Activated effector memory CD4-positive, alpha-beta T cell treated with Interleukin-2 at 50 U/mL for 16 hours (primary cell): Measurements from ENCODE around the gene MYL11.
"Not testable (repeated sequence)": the region's sequence is repeated elsewhere in the genome, so short reads cannot be mapped to it uniquely, and the experiment has no call there.

Source experiments
- DNase-seq: peaks from one replicate; pipeline ENCODE4 v3.0.0-alpha.2; 2020

Gene MYL11

GRCh38 chr16:30374538-30374937 is at the start of gene MYL11:
MYL11 (plus strand) TSS chr16:30374802; CDS start chr16:30374858, 56 bp downstream.
- DNase-seq = no peak

GRCh38 chr16:30334473-30334989 is 40.1 kb upstream of the MYL11 start:
- peak; percentile 84 for DNase-seq

DNA sequence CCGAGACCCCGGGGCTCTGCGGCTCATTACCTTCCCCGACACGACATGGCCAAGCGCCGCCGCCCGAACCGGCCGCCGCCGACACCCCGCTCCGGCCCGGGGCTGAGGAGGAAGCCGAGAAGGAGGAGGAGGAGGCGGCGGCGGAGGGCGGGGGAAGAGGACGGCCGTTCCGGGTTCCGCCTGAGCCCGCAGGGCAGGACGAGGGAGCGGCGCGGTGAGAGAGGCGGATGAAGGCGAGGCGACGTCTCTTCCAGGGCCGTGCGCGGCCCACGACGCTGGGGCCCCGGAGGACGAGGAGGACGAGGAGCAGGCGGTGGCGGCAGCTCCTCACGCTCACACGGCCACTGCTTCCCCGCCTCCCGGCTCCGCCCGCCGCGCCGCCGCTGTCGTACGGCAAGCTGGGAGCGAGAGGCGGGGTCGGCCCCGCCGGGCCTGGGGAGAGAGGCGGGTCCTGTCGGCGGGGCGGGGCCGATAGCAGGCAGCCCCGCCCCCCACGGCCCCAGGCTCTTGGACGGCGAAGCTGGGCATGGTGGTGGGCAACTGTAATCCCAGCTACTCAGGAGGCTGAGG is 39.5 kb upstream of the MYL11 start:
- peak; percentile 79 for DNase-seq

GRCh38 chr16:30335598-30336474 is 38.8 kb upstream of the MYL11 start:
- no peak for DNase-seq

DNA sequence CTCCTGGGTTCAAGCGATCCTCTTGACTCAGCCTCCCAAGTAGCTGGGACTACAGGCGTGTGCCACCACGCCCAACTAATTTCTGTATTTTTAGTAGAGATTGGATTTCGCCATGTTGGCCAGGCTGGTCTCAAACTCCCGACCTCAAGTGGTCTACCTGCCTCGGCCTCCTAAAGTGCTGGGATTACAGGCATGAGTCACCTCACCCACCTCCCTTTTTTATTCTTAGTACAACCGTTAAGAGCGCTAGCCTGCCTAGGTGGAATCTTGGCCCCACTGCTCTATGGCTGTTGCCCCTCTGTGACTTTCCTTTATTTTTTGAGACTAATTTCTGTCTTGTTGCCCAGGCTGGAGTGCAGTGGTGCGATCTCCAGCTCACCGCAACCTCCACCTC is 36.6 kb upstream of the MYL11 start:
- DNase-seq = not testable (repeated sequence)

- not testable (repeated sequence) for DNase-seq
Measured at GRCh38 chr16:30338715-30339114, 35.9 kb upstream of the MYL11 start.

GRCh38 chr16:30340621-30341020 is 34.0 kb upstream of the MYL11 start:
- no peak for DNase-seq

- DNase-seq = not testable (repeated sequence)
Measured at GRCh38 chr16:30341971-30342370, 32.6 kb upstream of the MYL11 start.

DNA sequence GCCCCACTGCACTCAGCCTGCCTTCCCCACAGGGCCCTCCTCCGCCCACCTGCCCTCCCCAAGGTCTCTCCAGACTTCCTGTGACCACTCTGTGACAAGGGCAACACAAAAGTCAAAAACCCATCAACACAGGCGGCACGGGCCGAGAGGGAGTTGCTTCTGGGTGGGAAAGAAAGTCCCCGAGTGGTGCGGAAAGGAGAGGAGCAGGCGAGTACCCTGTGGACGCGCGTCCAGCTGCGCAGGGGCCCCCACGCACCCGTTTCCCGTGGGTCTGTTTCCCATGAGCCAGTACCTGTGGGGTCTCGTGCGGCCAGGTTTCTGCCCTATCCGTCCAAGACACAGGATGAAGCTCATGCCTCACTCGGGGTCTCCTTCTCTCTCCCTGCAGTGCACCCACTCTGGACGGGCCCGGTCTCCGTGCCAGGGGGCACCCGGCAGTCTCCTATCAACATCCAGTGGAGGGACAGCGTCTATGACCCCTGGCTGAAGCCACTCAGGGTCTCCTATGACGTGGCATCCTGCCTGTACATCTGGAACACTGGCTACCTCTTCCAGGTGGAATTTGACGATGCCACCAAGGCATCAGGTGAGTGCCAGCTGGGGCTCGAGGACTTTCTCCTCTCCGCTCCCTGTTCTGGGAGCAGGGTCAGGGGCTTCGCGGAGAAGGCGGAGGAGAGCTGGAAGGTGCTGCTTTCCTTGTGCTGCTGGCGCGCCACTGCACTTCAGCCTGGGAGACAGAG is 31.7 kb upstream of the MYL11 start:
- no peak for DNase-seq

DNA sequence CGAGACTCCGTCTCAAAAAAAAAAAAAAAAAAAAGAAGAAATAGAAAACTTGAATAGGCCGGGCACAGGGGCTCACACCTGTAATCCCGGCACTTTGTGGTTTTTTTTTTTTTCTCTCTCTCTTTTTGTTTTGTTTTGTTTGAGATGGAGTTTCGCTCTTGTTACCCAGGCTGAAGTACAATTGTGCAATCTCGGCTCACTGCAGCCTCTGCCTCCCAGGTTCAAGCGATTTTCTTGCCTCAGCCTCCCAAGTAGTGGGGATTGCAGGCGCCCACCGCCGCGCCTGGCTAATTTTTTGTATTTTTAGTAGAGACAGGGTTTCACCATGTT is 31.1 kb upstream of the MYL11 start:
- not testable (repeated sequence) for DNase-seq

DNA sequence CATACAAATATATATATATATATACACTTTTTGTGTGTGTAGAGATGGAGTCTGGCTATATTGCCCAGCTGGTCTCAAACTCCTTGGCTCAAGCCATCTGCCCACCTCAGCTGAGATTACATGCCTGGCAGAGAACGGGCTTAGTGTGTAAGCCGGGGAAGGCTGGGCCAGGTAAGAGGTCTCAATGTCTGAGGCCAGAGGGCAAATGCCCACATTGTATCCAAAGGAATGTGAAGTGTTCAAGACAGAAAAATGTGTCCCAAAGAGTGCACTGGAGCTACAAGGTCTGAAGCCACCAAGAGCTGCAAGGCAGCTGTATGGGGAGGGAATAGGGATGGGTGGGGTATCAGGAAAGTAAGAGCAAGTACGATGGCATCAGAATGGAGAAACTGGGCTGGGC is 28.3 kb upstream of the MYL11 start:
- no peak for DNase-seq

GRCh38 chr16:30348113-30348512 is 26.5 kb upstream of the MYL11 start:
- DNase-seq = no peak

DNA sequence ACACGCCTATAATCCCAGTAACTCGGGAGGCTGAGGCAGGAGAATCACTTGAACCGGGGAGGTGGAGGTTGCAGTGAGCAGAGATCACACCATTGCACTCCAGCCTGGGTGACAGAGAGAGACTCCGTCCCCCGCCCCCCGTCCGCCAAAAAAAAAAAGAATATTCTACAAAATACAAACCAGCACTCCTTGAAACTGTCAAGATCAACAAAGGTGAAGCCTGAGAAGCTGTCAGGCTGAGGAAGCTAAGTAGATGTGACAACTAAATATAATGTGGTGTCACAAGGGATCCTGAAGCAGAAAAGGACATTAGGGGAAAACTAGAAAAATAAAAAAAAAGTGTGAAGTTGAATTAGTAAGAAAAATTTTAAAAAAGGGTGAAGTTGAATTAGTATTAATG is 25.7 kb upstream of the MYL11 start:
- DNase-seq = no peak

- no peak for DNase-seq
Measured at GRCh38 chr16:30349675-30350074, 24.9 kb upstream of the MYL11 start.

DNA sequence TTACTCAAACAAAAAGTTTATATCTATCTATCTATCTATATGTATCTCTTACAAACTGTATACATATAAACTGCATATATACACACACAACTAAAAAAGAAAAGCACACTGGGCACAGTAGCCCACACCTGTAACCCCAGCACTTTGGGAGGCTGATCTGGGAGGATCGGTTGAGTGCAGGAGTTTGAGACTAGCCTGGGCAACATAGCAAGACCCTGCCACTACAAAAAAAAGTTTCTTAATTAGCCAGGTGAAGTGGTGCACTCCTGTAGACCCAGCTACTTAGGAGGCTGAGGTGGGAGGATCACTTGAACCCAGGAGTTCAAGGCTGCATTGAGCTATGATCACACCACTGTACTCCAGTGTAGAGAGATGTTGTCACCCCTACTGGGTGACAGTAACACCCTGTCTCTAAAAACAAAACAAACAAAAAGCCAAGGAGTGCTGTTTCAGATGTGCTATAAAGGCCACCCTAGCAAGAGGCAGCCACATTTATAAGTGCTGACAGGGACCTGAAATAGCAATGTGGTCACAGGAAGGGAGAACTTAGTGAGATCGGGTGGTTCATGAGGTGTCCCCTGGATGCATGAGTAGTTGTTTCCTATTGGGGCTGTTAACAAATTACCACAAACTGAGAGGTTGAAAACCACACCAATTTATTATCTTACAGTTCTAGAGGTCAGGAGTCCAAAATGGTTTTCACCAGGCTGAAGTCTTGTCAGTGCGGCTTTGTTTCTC is 24.3 kb upstream of the MYL11 start:
- DNase-seq = no peak

GRCh38 chr16:30351001-30351441 is 23.6 kb upstream of the MYL11 start:
- DNase-seq = no peak

DNA sequence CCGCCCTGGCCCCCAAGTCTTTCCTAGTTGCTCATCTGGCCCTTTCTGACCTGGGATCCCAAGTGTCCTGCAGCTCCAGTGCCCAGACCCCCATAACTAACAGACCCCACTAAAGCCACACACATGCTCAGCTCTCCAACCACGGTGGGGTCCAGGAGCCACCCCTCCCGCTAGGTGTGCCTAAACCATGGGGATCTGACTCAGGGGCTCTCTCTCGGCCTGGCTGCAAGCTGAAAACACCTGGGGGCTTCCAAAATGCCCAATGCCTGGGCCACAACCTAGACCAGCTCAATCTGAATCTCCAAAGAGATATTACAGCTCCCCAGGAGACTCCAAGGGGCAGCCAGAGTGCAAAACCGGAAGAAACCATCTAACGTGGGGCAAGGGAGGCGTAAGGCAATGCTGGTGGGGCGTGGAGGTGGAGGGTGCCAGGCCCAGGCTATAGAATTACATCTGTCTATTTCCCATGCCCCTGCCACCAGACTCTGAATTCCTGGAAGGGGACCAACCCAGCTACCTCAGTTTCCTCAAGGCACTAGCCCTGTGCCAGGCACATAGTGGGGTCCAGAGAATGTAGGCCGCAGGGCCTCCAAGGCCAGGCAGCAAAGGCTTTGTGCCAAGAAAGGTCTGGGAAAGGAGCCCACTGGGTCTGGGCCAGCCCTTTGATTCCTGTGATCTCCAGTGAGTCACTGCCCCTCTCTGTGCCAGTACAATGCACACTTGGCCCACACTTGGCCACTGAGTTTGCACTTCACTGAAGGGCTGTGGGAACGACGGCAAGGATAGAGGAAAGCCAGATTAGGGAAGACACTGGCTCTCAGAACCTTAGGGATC is 22.8 kb upstream of the MYL11 start:
- no peak for DNase-seq

DNA sequence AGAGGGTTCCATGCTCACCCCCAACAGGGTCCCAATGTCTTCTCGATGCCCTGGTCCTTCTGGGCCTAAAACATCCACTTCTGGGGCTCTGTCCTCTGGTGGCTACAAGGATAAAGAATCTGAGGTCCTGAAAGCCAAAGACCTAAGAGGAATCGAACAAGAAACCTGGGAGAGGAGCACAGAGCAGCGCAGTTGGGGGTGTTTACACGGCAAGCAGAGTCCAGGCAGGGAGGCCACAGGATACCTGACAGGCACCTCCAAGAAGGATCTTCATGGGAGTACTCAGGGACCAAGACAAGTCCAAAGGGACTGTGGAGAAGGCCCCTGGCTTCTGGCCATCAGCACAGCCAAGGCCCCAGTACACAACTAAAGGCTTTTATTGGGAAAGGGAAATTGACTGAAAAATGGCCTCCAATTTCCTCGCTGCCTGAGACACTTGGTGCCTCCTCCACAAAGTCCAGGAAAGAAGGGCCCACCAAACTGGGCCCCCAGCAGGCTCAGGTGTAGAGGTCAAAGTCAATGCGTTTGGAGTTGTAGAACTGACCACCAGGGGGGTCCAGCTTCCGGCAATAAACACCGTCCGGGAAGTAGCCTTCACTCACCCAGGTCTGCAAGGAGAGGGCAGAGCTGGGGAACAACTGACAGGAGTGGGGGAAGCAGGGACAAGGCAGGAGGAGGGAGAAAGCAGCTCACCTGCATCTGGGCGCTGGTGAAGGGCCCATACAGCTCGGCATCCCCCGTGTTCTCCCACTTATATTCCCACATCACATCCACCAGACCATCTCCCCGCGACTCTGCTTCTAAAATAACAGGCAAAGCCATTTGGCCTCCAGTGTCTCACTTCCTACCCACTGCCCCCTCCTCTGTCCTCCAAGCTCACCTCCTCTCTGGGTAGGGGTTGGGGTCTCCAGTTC is 21.9 kb upstream of the MYL11 start:
- DNase-seq = no peak

DNA sequence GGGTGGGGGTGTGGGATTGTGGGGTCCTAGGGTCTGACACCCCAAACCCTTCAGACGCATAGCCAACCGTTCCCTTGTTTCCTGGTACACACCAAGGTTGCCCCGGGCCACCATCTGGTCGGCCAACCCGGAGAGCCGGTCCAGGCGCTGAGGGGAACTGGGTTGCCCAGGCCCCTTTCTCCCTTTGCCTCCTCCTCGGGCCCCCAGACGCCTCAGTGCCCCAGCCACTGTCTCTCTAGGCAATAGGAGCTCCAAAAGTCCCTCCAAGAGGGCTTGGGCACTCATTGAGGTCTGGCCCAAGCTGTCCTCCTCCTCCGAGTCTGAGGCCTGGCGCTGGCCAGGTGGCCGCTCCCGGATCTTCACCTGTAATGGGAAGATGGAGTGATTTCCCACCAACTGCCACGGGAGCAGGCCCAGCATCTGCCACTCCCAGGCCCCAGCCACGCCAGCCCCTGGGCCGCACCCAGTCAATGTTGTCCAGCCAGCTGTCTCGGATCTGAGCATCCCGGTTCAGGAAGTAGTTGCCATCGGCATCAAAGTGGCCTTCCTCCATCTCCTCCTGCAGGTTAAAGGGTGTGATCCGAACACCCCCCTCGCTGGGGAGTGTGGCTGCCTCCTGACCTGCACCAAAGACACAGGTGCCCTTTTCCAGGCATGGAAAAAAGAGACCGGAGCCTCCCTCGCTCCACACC is 21.0 kb upstream of the MYL11 start:
- DNase-seq = no peak
